HepG2 (cell line): ENCODE measurements around the gene PRRC2A. TPM values are rescaled to one million over a fixed set of nuclear protein-coding genes. Genes with fewer than 3 reads are reported as not detected.

Source experiments
- CC2D1A ChIP-seq: sonication (generic); formaldehyde crosslinking; IDR thresholded peaks from 2 replicates; pipeline ENCODE4 v1.8.1; 2023; ENCODE audit warnings: mild to moderate bottlenecking, missing genetic modification reagents
- CHD4 ChIP-seq: fragments of 200-600 bp; sonication (generic); IDR thresholded peaks from 2 replicates; pipeline ENCODE4 v1.7.0; 2017; ENCODE audit warnings: mild to moderate bottlenecking, low read length, borderline replicate concordance
- DMAP1 ChIP-seq: IDR thresholded peaks from 2 replicates; pipeline ENCODE4 v1.6.1; 2016
- FOXP1 ChIP-seq, 2 experiments: fragments of 450-650 bp in 1 of 2; IDR thresholded peaks; 2 replicates each; pipeline ENCODE4 v1.6.1; 2017 to 2018; ENCODE audit warnings: antibody characterized with exemption in 1 of 2
- HIC2 ChIP-seq: sonication (generic); formaldehyde crosslinking; IDR thresholded peaks from 2 replicates; pipeline ENCODE4 v1.9.0; 2022; ENCODE audit warnings: low read depth, missing genetic modification reagents
- HIVEP1 ChIP-seq: sonication (generic); formaldehyde crosslinking; IDR thresholded peaks from 2 replicates; pipeline ENCODE4 v1.4.0; 2020; ENCODE audit warnings: mild to moderate bottlenecking, missing genetic modification reagents
- HNF4A ChIP-seq: sonication (generic); formaldehyde crosslinking; IDR thresholded peaks from 2 replicates; pipeline ENCODE4 v1.4.0; 2020; ENCODE audit warnings: missing genetic modification reagents
- JUND ChIP-seq: sonication (generic); formaldehyde crosslinking; IDR thresholded peaks from 2 replicates; pipeline ENCODE4 v1.8.0; 2022; ENCODE audit warnings: mild to moderate bottlenecking, missing genetic modification reagents
- KLF12 ChIP-seq: sonication (generic); formaldehyde crosslinking; IDR thresholded peaks from 2 replicates; pipeline ENCODE4 v1.4.0; 2020; ENCODE audit warnings: missing genetic modification reagents, borderline replicate concordance
- NR0B2 ChIP-seq: sonication (generic); formaldehyde crosslinking; IDR thresholded peaks from 2 replicates; pipeline ENCODE4 v1.4.0; 2020; ENCODE audit warnings: mild to moderate bottlenecking, missing genetic modification reagents
- PAF1 ChIP-seq: IDR thresholded peaks from 2 replicates; pipeline ENCODE4 v1.6.1; 2016; ENCODE audit warnings: missing genetic modification reagents, missing compliant biosample characterization
- RFX5 ChIP-seq: IDR thresholded peaks from 2 replicates; pipeline ENCODE4 v1.6.1; 2011; ENCODE audit warnings: low read depth, low read length, improper control_type of control experiment
- RFXANK ChIP-seq: IDR thresholded peaks from 2 replicates; pipeline ENCODE4 v1.6.1; 2016
- SOX13 ChIP-seq, 3 experiments: fragments of 450-650 bp in 1 of 3; sonication (generic) in 1 of 3; formaldehyde crosslinking in 1 of 3; IDR thresholded peaks in 2 of 3; conservative IDR thresholded peaks in 1 of 3; 2 replicates each; pipeline versions ENCODE4 v1.5.0 to v1.6.1; 2016 to 2020; ENCODE audit warnings: antibody characterized with exemption in 1 of 3, mild to moderate bottlenecking in 1 of 3, missing compliant biosample characterization in 1 of 3, missing genetic modification reagents in 1 of 3, moderate library complexity in 1 of 3
- SP4 ChIP-seq: sonication (generic); formaldehyde crosslinking; IDR thresholded peaks from 2 replicates; pipeline ENCODE4 v1.8.1; 2023; ENCODE audit warnings: mild to moderate bottlenecking, missing genetic modification reagents
- TGIF2 ChIP-seq: IDR thresholded peaks from 2 replicates; pipeline ENCODE4 v1.6.1; 2016; ENCODE audit warnings: control low read depth, missing compliant biosample characterization
- ZBTB2 ChIP-seq: sonication (generic); formaldehyde crosslinking; IDR thresholded peaks from 2 replicates; pipeline ENCODE4 v1.8.0; 2022; ENCODE audit warnings: low read depth, missing genetic modification reagents
- ZIK1 ChIP-seq: sonication (generic); formaldehyde crosslinking; IDR thresholded peaks from 2 replicates; pipeline ENCODE4 v1.5.0; 2020; ENCODE audit warnings: mild to moderate bottlenecking, low read depth, missing genetic modification reagents, borderline replicate concordance
- ZNF260 ChIP-seq: sonication (generic); formaldehyde crosslinking; IDR thresholded peaks from 2 replicates; pipeline ENCODE4 v1.4.0; 2020; ENCODE audit warnings: missing genetic modification reagents, low read depth, mild to moderate bottlenecking, borderline replicate concordance
- ZNF331 ChIP-seq: sonication (generic); formaldehyde crosslinking; IDR thresholded peaks from 2 replicates; pipeline ENCODE4 v1.4.0; 2020; ENCODE audit warnings: missing genetic modification reagents
- ZNF350 ChIP-seq: sonication (generic); formaldehyde crosslinking; IDR thresholded peaks from 2 replicates; pipeline ENCODE4 v1.4.0; 2020; ENCODE audit warnings: mild to moderate bottlenecking, low read depth, missing genetic modification reagents, borderline replicate concordance
- ZNF44 ChIP-seq: sonication (generic); formaldehyde crosslinking; IDR thresholded peaks from 2 replicates; pipeline ENCODE4 v1.5.1; 2020; ENCODE audit warnings: mild to moderate bottlenecking, missing genetic modification reagents
- ZNF543 ChIP-seq: sonication (generic); formaldehyde crosslinking; IDR thresholded peaks from 2 replicates; pipeline ENCODE4 v1.4.0; 2020; ENCODE audit warnings: mild to moderate bottlenecking, missing genetic modification reagents
- ZNF580 ChIP-seq: IDR thresholded peaks from 2 replicates; pipeline ENCODE4 v1.6.1; 2016; ENCODE audit warnings: low read depth, borderline replicate concordance
- ZNF777 ChIP-seq: sonication (generic); formaldehyde crosslinking; IDR thresholded peaks from 2 replicates; pipeline ENCODE4 v1.4.0; 2020; ENCODE audit warnings: missing genetic modification reagents
- ZNF782 ChIP-seq: sonication (generic); formaldehyde crosslinking; IDR thresholded peaks from 2 replicates; pipeline ENCODE4 v1.4.0; 2020; ENCODE audit warnings: missing genetic modification reagents, mild to moderate bottlenecking, borderline replicate concordance
- ZNF841 ChIP-seq: sonication (generic); formaldehyde crosslinking; IDR thresholded peaks from 2 replicates; pipeline ENCODE4 v1.8.1; 2023; ENCODE audit warnings: missing genetic modification reagents, borderline replicate concordance
- polyA plus RNA-seq, 8 experiments: library from polyadenylated mRNA; depleted of rRNA in 3 of 8; stranded (reverse) in 7 of 8; unstranded in 1 of 8; fragments of >200 nt; fragmentation: Illumina TruSeq in 4 of 8; extraction: Trizol in 4 of 8; gene quantifications; 2 replicates each; pipeline versions ENCODE4 v1.2.1 to v1.2.3, GENCODE V29; 2011 to 2016; ENCODE audit warnings: low read depth in 4 of 8, missing spikeins in 1 of 8, mixed read lengths in 1 of 8; ENCODE audit not compliant: insufficient read depth in 1 of 8
- total RNA-seq, 5 experiments: library from RNA; depleted of rRNA; stranded (reverse); fragments of >200 nt; fragmentation: Illumina TruSeq; extraction: Trizol; gene quantifications; 2 replicates each; pipeline ENCODE4 v1.2.3, GENCODE V29; 2016; ENCODE audit warnings: low read depth in 1 of 5

The PRRC2A gene
- total and polyA plus RNA-seq, 2 of the 13 experiments (the other 11 are each of a cell fraction or from before 2014, with no cell fraction given), result 38.9 to 47.4 TPM

- 0 out of 2 replicates have a peak, but pooled peaks have one; percentile 63 for TF ChIP-seq ZNF580 (CRISPR knock-in tag)
- no peak for TF ChIP-seq ZNF782 (CRISPR knock-in tag)
- no peak for TF ChIP-seq PAF1 (CRISPR knock-in tag)
- TF ChIP-seq ZNF777 (CRISPR knock-in tag), result peak; percentile 25; the same call in 1 of the 2 replicates
- no peak for TF ChIP-seq ZNF543
- peak; percentile 82; the same call in 1 of the 2 replicates for TF ChIP-seq CC2D1A
- TF ChIP-seq HNF4A (CRISPR knock-in tag), result peak; percentile 65
- TF ChIP-seq SP4, result peak; percentile 74
- 0 out of 2 replicates have a peak, but pooled peaks have one; percentile 66 for TF ChIP-seq ZNF331 (CRISPR knock-in tag)
- TF ChIP-seq ZNF260 (CRISPR knock-in tag), result no peak
- no peak for TF ChIP-seq JUND (CRISPR knock-in tag)
- peak; percentile 82 for TF ChIP-seq ZBTB2 (CRISPR knock-in tag)
- TF ChIP-seq CHD4, result no peak
- 0 out of 2 replicates have a peak, but pooled peaks have one; percentile 28 for TF ChIP-seq KLF12 (CRISPR knock-in tag)
- no peak for TF ChIP-seq SOX13 (IDR thresholded peaks at IDR 0.05)
- TF ChIP-seq SOX13 (CRISPR knock-in tag; conservative IDR thresholded peaks at IDR 0.05 in 1 of 2, IDR thresholded peaks at IDR 0.05 in 1 of 2), result peak in 1 of 2 experiments; percentile 14; a peak in 2 of 4 replicates
- no peak for TF ChIP-seq RFX5
- TF ChIP-seq FOXP1 (IDR thresholded peaks at IDR 0.05), result peak; percentile 90
- TF ChIP-seq FOXP1 (CRISPR knock-in tag; IDR thresholded peaks at IDR 0.05), result peak; percentile 83
- TF ChIP-seq ZNF44 (CRISPR knock-in tag), result peak; percentile 46; the same call in 1 of the 2 replicates
- TF ChIP-seq ZIK1 (CRISPR knock-in tag), result peak; percentile 61; the same call in 1 of the 2 replicates
- no peak for TF ChIP-seq TGIF2 (CRISPR knock-in tag)
- TF ChIP-seq DMAP1 (CRISPR knock-in tag), result 0 out of 2 replicates have a peak, but pooled peaks have one; percentile 61
- no peak for TF ChIP-seq RFXANK (CRISPR knock-in tag)
- TF ChIP-seq HIC2 (CRISPR knock-in tag), result no peak
- no peak for TF ChIP-seq NR0B2 (CRISPR knock-in tag)
- no peak; the same call in 1 of the 2 replicates for TF ChIP-seq ZNF841
- no peak for TF ChIP-seq HIVEP1
- TF ChIP-seq ZNF350 (CRISPR knock-in tag), result no peak; the same call in 1 of the 2 replicates
Measured at GRCh38 chr6:31664790-31665500, 44.4 kb downstream of the PRRC2A start, which contains the start of gene GPANK1 (continued).
